SK-N-SH (cell line): ENCODE data around the gene ARFGAP1. TPM values are rescaled to one million over a fixed set of nuclear protein-coding genes. Genes with fewer than 3 reads are reported as not detected.

Experiments
- CTCF ChIA-PET: fragments of 300-600, 350-600 bp; formaldehyde crosslinking; extraction: SDS; loops from one replicate; lab custom pipeline; 2021; lab: Yijun Ruan, JAX
- POLR2A ChIA-PET: fragments of 350-600 bp; sonication (Branson Sonifier 250); formaldehyde crosslinking; extraction: SDS; loops from one replicate; lab custom pipeline; 2020; ENCODE audit warnings: antibody characterized with exemption, inconsistent platforms; lab: Yijun Ruan, JAX
- DNase-seq: peaks from one replicate; pipeline ENCODE4 v3.0.0; 2012
- H2AFZ ChIP-seq: fragments of 200-600 bp; sonication (generic); 2 replicates; pipeline ENCODE4 v1.8.1; 2016; ENCODE audit warnings: antibody characterized with exemption, mild to moderate bottlenecking, low read depth
- H3F3A ChIP-seq: fragments of 200-600 bp; sonication (generic); replicated peaks from 2 replicates; pipeline ENCODE3; 2016; ENCODE audit warnings: antibody characterized with exemption, mild to moderate bottlenecking; ENCODE audit not compliant: insufficient read depth
- H3K27ac ChIP-seq, 2 experiments: fragments of 200-500 bp in 1 of 2; fragments of 200-600 bp in 1 of 2; sonication (Bioruptor generic) in 1 of 2; sonication (generic), shearing (Covaris generic) in 1 of 2; 2 replicates each; pipeline versions ENCODE4 v1.5.1 to v1.6.1; 2014 to 2016; ENCODE audit warnings: low read depth in 2 of 2, inconsistent platforms in 1 of 2, low read length in 1 of 2, mild to moderate bottlenecking in 1 of 2, mixed read lengths in 1 of 2
- H3K27me3 ChIP-seq: fragments of 200-600 bp; sonication (generic), shearing (Covaris generic); 2 replicates; pipeline ENCODE4 v1.6.1; 2016; ENCODE audit warnings: mixed run types; ENCODE audit not compliant: insufficient read depth
- H3K36me3 ChIP-seq, 2 experiments: fragments of 200-500 bp in 1 of 2; fragments of 200-600 bp in 1 of 2; sonication (Bioruptor generic) in 1 of 2; sonication (generic) in 1 of 2; replicated peaks in 1 of 2; 2 replicates each; pipeline versions ENCODE3 to v1.5.1; 2014 to 2016; ENCODE audit warnings: low read length in 1 of 2, mild to moderate bottlenecking in 1 of 2; ENCODE audit not compliant: insufficient read depth in 2 of 2, control insufficient read depth in 1 of 2
- H3K4me1 ChIP-seq, 2 experiments: fragments of 200-500 bp in 1 of 2; fragments of 200-600 bp in 1 of 2; sonication (Bioruptor generic) in 1 of 2; sonication (generic), shearing (Covaris generic) in 1 of 2; 2 replicates each; pipeline versions ENCODE4 v1.5.1 to v1.6.1; 2014 to 2016; ENCODE audit warnings: low read depth in 1 of 2, low read length in 1 of 2, mixed run types in 1 of 2; ENCODE audit not compliant: insufficient read depth in 2 of 2, control insufficient read depth in 1 of 2
- H3K4me2 ChIP-seq: fragments of 200-600 bp; sonication (generic), shearing (Covaris generic); 2 replicates; pipeline ENCODE4 v1.6.1; 2017; ENCODE audit warnings: mixed run types
- H3K4me3 ChIP-seq, 2 experiments: fragments of 200-500 bp in 1 of 2; fragments of 200-600 bp in 1 of 2; sonication (Bioruptor generic) in 1 of 2; sonication (generic), shearing (Covaris generic) in 1 of 2; 2 replicates each; pipeline versions ENCODE4 v1.5.1 to v1.8.1; 2014 to 2016; ENCODE audit warnings: low read depth in 2 of 2, inconsistent platforms in 1 of 2, low read length in 1 of 2, mild to moderate bottlenecking in 1 of 2, mixed read lengths in 1 of 2, moderate library complexity in 1 of 2
- H3K79me2 ChIP-seq: fragments of 200-600 bp; sonication (generic); 2 replicates; pipeline ENCODE4 v1.8.1; 2017; ENCODE audit warnings: mild to moderate bottlenecking; ENCODE audit not compliant: insufficient read depth
- H3K9ac ChIP-seq: fragments of 200-600 bp; sonication (generic); 2 replicates; pipeline ENCODE4 v1.6.1; 2017; ENCODE audit warnings: mixed run types
- H3K9me2 ChIP-seq: fragments of 200-600 bp; sonication (generic); 2 replicates; pipeline ENCODE4 v1.6.1; 2017; ENCODE audit warnings: mixed run types
- H3K9me3 ChIP-seq: fragments of 200-600 bp; sonication (generic); 2 replicates; pipeline ENCODE4 v1.6.1; 2017; ENCODE audit warnings: mixed run types, mild to moderate bottlenecking, moderate library complexity
- H4K20me1 ChIP-seq: fragments of 200-600 bp; sonication (generic); 2 replicates; pipeline ENCODE4 v1.6.1; 2017; ENCODE audit warnings: mild to moderate bottlenecking, mixed run types; ENCODE audit not compliant: insufficient read depth
- EP300 ChIP-seq, 2 experiments: IDR thresholded peaks; 2 replicates each; pipeline versions ENCODE4 v1.4.0 to v1.6.1; 2012; ENCODE audit warnings: borderline replicate concordance in 1 of 2, low read depth in 1 of 2, low read length in 1 of 2
- IRF3 ChIP-seq: fragments of 150-350 bp; IDR thresholded peaks from 2 replicates; pipeline ENCODE4 v1.6.1; 2016; ENCODE audit warnings: mild to moderate bottlenecking, low read depth, low read length
- JUND ChIP-seq: IDR thresholded peaks from 2 replicates; pipeline ENCODE4 v1.4.0; 2012
- MEF2A ChIP-seq: IDR thresholded peaks from 2 replicates; pipeline ENCODE4 v1.4.0; 2012; ENCODE audit warnings: low read depth, borderline replicate concordance
- PBX3 ChIP-seq: IDR thresholded peaks from 2 replicates; pipeline ENCODE4; 2012
- RFX5 ChIP-seq: IDR thresholded peaks from 2 replicates; pipeline ENCODE4 v1.6.1; 2012; ENCODE audit warnings: mild to moderate bottlenecking, improper control_type of control experiment, low read length
- TAF1 ChIP-seq: IDR thresholded peaks from 2 replicates; pipeline ENCODE4 v1.6.1; 2012; ENCODE audit warnings: low read depth, mild to moderate bottlenecking, low read length, moderate library complexity, borderline replicate concordance
- TEAD4 ChIP-seq: IDR thresholded peaks from 2 replicates; pipeline ENCODE4 v1.4.0; 2012; ENCODE audit warnings: mild to moderate bottlenecking, borderline replicate concordance; ENCODE audit not compliant: insufficient read depth
- USF1 ChIP-seq: IDR thresholded peaks from 2 replicates; pipeline ENCODE4 v1.4.0; 2012; ENCODE audit warnings: low read depth, borderline replicate concordance
- USF2 ChIP-seq: fragments of 150-350 bp; IDR thresholded peaks from 2 replicates; pipeline ENCODE4 v1.6.1; 2017; ENCODE audit warnings: antibody characterized with exemption, low read length, low read depth, borderline replicate concordance
- YY1 ChIP-seq: IDR thresholded peaks from 2 replicates; pipeline ENCODE4 v1.4.0; 2012; ENCODE audit warnings: low read depth, mild to moderate bottlenecking
- ZBTB33 ChIP-seq: IDR thresholded peaks from 2 replicates; pipeline ENCODE4 v1.4.0; 2012; ENCODE audit warnings: low read depth, borderline replicate concordance
- WGBS: methylation state at CpG from one replicate; pipeline ENCODE4 v1.1.6; 2017; ENCODE audit warnings: low lambda C conversion rate; 5-methylcytosine and 5-hydroxymethylcytosine counted together
- polyA plus RNA-seq, 3 experiments: library from polyadenylated mRNA; depleted of rRNA; stranded (reverse); fragments of >200 nt; gene quantifications; 2 replicates each; pipeline ENCODE4 v1.2.3, GENCODE V29; 2012

ARFGAP1 gene
- polyA plus RNA-seq, 1 of the 3 experiments (the other 2 are of a cell fraction), result 72.7 TPM

- H3K4me2 ChIP-seq, result no peak overlapping the region
- ChIA-PET CTCF (interaction anchor here (5.8 kb wide), 1 partner anchor 66 kb away, joined by 53 read pairs; no protein-coding TSS in a partner anchor), POLR2A (no interaction called here)
- 69% methylated on average over 8 of the region's 31 CpGs for WGBS
- H3F3A ChIP-seq, result no peaks in the 10 kb centered on the region
- H3K9me2 ChIP-seq, result no peaks in the 10 kb centered on the region
- no peak overlapping the region for H3K9ac ChIP-seq
- no peak overlapping the region for H3K27ac ChIP-seq
- H3K36me3 ChIP-seq, result no peaks in the 10 kb centered on the region
- no peak overlapping the region for H3K4me3 ChIP-seq
- no peak overlapping the region for H2AFZ ChIP-seq
- no peak for DNase-seq
- no peaks in the 10 kb centered on the region for H3K4me1 ChIP-seq
- no peaks in the 10 kb centered on the region for H3K9me3 ChIP-seq
- no peaks in the 10 kb centered on the region for H3K27me3 ChIP-seq
- no peaks in the 10 kb centered on the region for H3K79me2 ChIP-seq
- no peak for TF ChIP-seq PBX3
- TF ChIP-seq MEF2A, result no peak
- no peak for TF ChIP-seq TEAD4
- no peak for TF ChIP-seq USF2
- no peak for TF ChIP-seq IRF3
- no peak for TF ChIP-seq USF1
- no peak for TF ChIP-seq YY1
- TF ChIP-seq ZBTB33, result no peak
- TF ChIP-seq EP300 (IDR thresholded peaks at IDR 0.05; ENCODE audit: borderline replicate concordance in 1 of 2, low read depth in 1 of 2, low read length in 1 of 2), result no peak
- TF ChIP-seq TAF1, result no peak
- no peak for TF ChIP-seq JUND
- TF ChIP-seq RFX5, result no peak
- TF ChIP-seq, all 33 proteins: peak for 0
- H4K20me1 ChIP-seq, result no peaks in the 10 kb centered on the region
Measured at GRCh38 chr20:63315731-63316491, 43.3 kb downstream of the ARFGAP1 start.
